DMS53 treated with DMSO at 0.1 percent for 48 hours (cell line): ENCODE measurements around the gene LCP2.
"Not testable (repeated sequence)": the region's sequence is repeated elsewhere in the genome, so short reads cannot be mapped to it uniquely, and the experiment has no call there.

Experiments used
- DNase-seq: peaks from one replicate; lab custom pipeline; 2025; ENCODE audit not compliant: unreplicated experiment; lab: John Stamatoyannopoulos, UW

Gene LCP2

GRCh38 chr5:170250810-170251317 lies 46.7 kb downstream of the LCP2 start:
- no peak for DNase-seq

- DNase-seq: no peak
These were observed 48.2 kb downstream of the LCP2 start for GRCh38 chr5:170249355-170249754.

GRCh38 chr5:170248931-170249227 lies 48.7 kb downstream of the LCP2 start:
- not testable (repeated sequence) for DNase-seq

- no peak for DNase-seq
These were observed 49.2 kb downstream of the LCP2 start for GRCh38 chr5:170248172-170248930.

- no peak for DNase-seq
These were observed 50.2 kb downstream of the LCP2 start for GRCh38 chr5:170247363-170247762.

GRCh38 chr5:170246126-170246870 lies 51.3 kb downstream of the LCP2 start:
- DNase-seq: no peak

GRCh38 chr5:170245436-170245835 lies 52.1 kb downstream of the LCP2 start:
- DNase-seq: not testable (repeated sequence)

- DNase-seq: no peak
These were observed 59.0 kb downstream of the LCP2 start for GRCh38 chr5:170238456-170239196.

- no peak for DNase-seq
These were observed 61.4 kb downstream of the LCP2 start for GRCh38 chr5:170235876-170236864.

- DNase-seq: no peak
These were observed 64.2 kb downstream of the LCP2 start for GRCh38 chr5:170233358-170233892.

GRCh38 chr5:170232786-170233185 lies 64.8 kb downstream of the LCP2 start, which contains the start of gene C5orf58:
C5orf58 (plus strand) TSS chr5:170232985; CDS start chr5:170234977, 1,992 bp downstream.
- no peak for DNase-seq

- DNase-seq: no peak
These were observed 68.7 kb downstream of the LCP2 start for GRCh38 chr5:170228762-170229435.

GRCh38 chr5:170226661-170227060 lies 70.9 kb downstream of the LCP2 start:
- no peak for DNase-seq

- DNase-seq: no peak
These were observed 71.4 kb downstream of the LCP2 start for GRCh38 chr5:170226129-170226615.

GRCh38 chr5:170225326-170226128 lies 72.0 kb downstream of the LCP2 start:
- DNase-seq: peak; percentile 22

- no peak for DNase-seq
These were observed 73.7 kb downstream of the LCP2 start for GRCh38 chr5:170223906-170224305.

GRCh38 chr5:170223360-170223759 lies 74.2 kb downstream of the LCP2 start:
- no peak for DNase-seq

GRCh38 chr5:170221327-170221741 lies 76.2 kb downstream of the LCP2 start:
- DNase-seq: no peak

GRCh38 chr5:170220191-170220590 lies 77.4 kb downstream of the LCP2 start:
- DNase-seq: no peak
